GM12878 (cell line): ENCODE data around the gene PPAN. TPM values are rescaled to one million over a fixed set of nuclear protein-coding genes. Genes with fewer than 3 reads are reported as not detected.

Experiments
- ATAC-seq: fragments of 200-7000 bp; cut with Tn5 transposase; 3 replicates; pipeline ENCODE4 v1.9.1; 2020; ENCODE audit warnings: mild to moderate bottlenecking, moderate library complexity
- BruUV-seq: library from RNA; stranded (reverse); fragments of 400-500 nt; replicated peaks from 2 replicates; lab custom pipeline; 2021; lab: Mats Ljungman, UMichigan
- CTCF ChIA-PET: fragments of 300-600 bp; sonication (Branson Sonifier 250); formaldehyde crosslinking; extraction: SDS; loops from one replicate; lab custom pipeline; 2021; ENCODE audit warnings: inconsistent platforms; lab: Yijun Ruan, JAX
- POLR2A ChIA-PET: fragments of 350-600 bp; formaldehyde crosslinking; extraction: SDS; loops from one replicate; lab custom pipeline; 2021; ENCODE audit warnings: inconsistent platforms; lab: Charles Lee
- RAD21 ChIA-PET: fragments of 300-600 bp; sonication (Branson Sonifier 250); formaldehyde crosslinking; loops from one replicate; lab custom pipeline; 2023; ENCODE audit warnings: antibody characterized with exemption; ENCODE audit not compliant: unreplicated experiment; lab: Charles Lee
- SMC1A ChIA-PET: fragments of 300-600 bp; sonication (Branson Sonifier 250); formaldehyde crosslinking; loops from one replicate; lab custom pipeline; 2023; ENCODE audit not compliant: unreplicated experiment, uncharacterized antibody; lab: Charles Lee
- DNase-seq: peaks from one replicate; pipeline ENCODE4 v3.0.0-alpha.2; 2011; ENCODE audit warnings: low read depth, low spot score
- FAIRE-seq: peaks from 3 replicates; lab custom pipeline; 2011; peaks lifted over from hg19 to GRCh38; lab: Jason Lieb, UNC
- H2AFZ ChIP-seq: 2 replicates; pipeline ENCODE4 v1.6.0; 2011; ENCODE audit warnings: low read depth, low read length, control low read depth; ENCODE audit not compliant: control insufficient read depth
- H3K27ac ChIP-seq: 2 replicates; pipeline ENCODE4 v1.5.1; 2011; ENCODE audit warnings: control low read depth; ENCODE audit not compliant: control insufficient read depth, insufficient read depth
- H3K27me3 ChIP-seq, 2 experiments: replicated peaks in 1 of 2; 2 replicates each; pipeline versions ENCODE4 v1.6.0 to v1.6.1; 2011; ENCODE audit warnings: low read length in 1 of 2; ENCODE audit not compliant: control insufficient read depth in 2 of 2, insufficient read depth in 2 of 2
- H3K36me3 ChIP-seq, 2 experiments: 2 replicates each; pipeline ENCODE4 v1.5.1; 2011; ENCODE audit warnings: low read length in 1 of 2; ENCODE audit not compliant: control insufficient read depth in 2 of 2, insufficient read depth in 2 of 2
- H3K4me1 ChIP-seq: 2 replicates; pipeline ENCODE4 v1.6.1; 2011; ENCODE audit warnings: mild to moderate bottlenecking, low read length, moderate library complexity, mixed read lengths; ENCODE audit not compliant: control insufficient read depth, insufficient read depth
- H3K4me2 ChIP-seq: 2 replicates; pipeline ENCODE4 v1.6.0; 2011; ENCODE audit warnings: control low read depth; ENCODE audit not compliant: control insufficient read depth, insufficient read depth
- H3K4me3 ChIP-seq: fragments of 200-600 bp; sonication (generic); 2 replicates; pipeline ENCODE4 v1.5.1; 2016
- H3K79me2 ChIP-seq: 2 replicates; pipeline ENCODE4 v1.6.0; 2011; ENCODE audit warnings: low read length; ENCODE audit not compliant: control insufficient read depth, insufficient read depth
- H3K9ac ChIP-seq: 2 replicates; pipeline ENCODE4 v1.8.0; 2011; ENCODE audit warnings: low read length, control low read depth, mixed read lengths; ENCODE audit not compliant: control insufficient read depth, insufficient read depth
- H3K9me3 ChIP-seq: replicated peaks from 3 replicates; pipeline ENCODE4 v1.5.1; 2011; ENCODE audit warnings: mild to moderate bottlenecking, low read length; ENCODE audit not compliant: control insufficient read depth, insufficient read depth
- H4K20me1 ChIP-seq: 2 replicates; pipeline ENCODE4 v1.6.0; 2011; ENCODE audit not compliant: control insufficient read depth, insufficient read depth
- ATF3 ChIP-seq: IDR thresholded peaks from 2 replicates; pipeline ENCODE4 v1.6.1; 2011; ENCODE audit warnings: low read depth, mild to moderate bottlenecking, low read length, moderate library complexity, borderline replicate concordance; ENCODE audit errors: extremely low read depth
- MLLT1 ChIP-seq: fragments of 450-650 bp; IDR thresholded peaks from 2 replicates; pipeline ENCODE4 v1.6.1; 2016; ENCODE audit warnings: mild to moderate bottlenecking
- POLR2AphosphoS2 ChIP-seq: IDR thresholded peaks from 2 replicates; pipeline ENCODE4 v1.6.1; 2011; ENCODE audit warnings: low read depth, mild to moderate bottlenecking, low read length, improper control_type of control experiment, moderate library complexity
- POLR2AphosphoS5 ChIP-seq: IDR thresholded peaks from 2 replicates; pipeline ENCODE4 v1.6.1; 2011; ENCODE audit warnings: mild to moderate bottlenecking, low read length, inconsistent platforms
- SPI1 ChIP-seq: IDR thresholded peaks from 2 replicates; pipeline ENCODE4 v1.6.1; 2011; ENCODE audit warnings: low read depth, mild to moderate bottlenecking, low read length, moderate library complexity, borderline replicate concordance; ENCODE audit not compliant: insufficient read depth
- YY1 ChIP-seq: IDR thresholded peaks from 2 replicates; pipeline ENCODE4 v1.6.1; 2011; ENCODE audit warnings: low read depth, mild to moderate bottlenecking, low read length
- ZNF24 ChIP-seq: fragments of 450-650 bp; IDR thresholded peaks from 2 replicates; pipeline ENCODE4 v1.6.1; 2017; ENCODE audit warnings: antibody characterized with exemption, mild to moderate bottlenecking
- WGBS: methylation state at CpG from one replicate; pipeline ENCODE4 v1.1.6; 2016; ENCODE audit warnings: low lambda C conversion rate; ENCODE audit not compliant: insufficient replicate concordance, insufficient coverage; ENCODE audit errors: missing lambda C conversion rate; 5-methylcytosine and 5-hydroxymethylcytosine counted together
- in situ Hi-C: fragments of 300-500 bp; cut with MboI; formaldehyde crosslinking; loops from 9 replicates; pipeline ENCODE4 v1.14.3; 2018; ENCODE audit warnings: mixed read lengths
- intact Hi-C: fragments of 100-400 bp; cut with micrococcal nuclease; formaldehyde crosslinking; loops from one replicate; pipeline ENCODE4 v1.14.2; 2022; ENCODE audit not compliant: unreplicated experiment
- polyA plus RNA-seq, 11 experiments: library from polyadenylated mRNA; depleted of rRNA in 4 of 11; unstranded in 6 of 11; stranded (reverse) in 5 of 11; fragments of >200 nt; fragmentation: Nextera tagmentation in 4 of 11; fragmentation: Illumina TruSeq in 1 of 11; extraction: Ambion mirVana in 4 of 11; extraction: Trizol in 1 of 11; gene quantifications; 1 replicate in 1 of 11; 2 replicates in 10 of 11; pipeline versions ENCODE4 v1.2.1 to v1.2.3, GENCODE V29; 2011 to 2016; ENCODE audit warnings: inconsistent platforms in 2 of 11, missing spikeins in 2 of 11, low read depth in 1 of 11
- total RNA-seq, 4 experiments: library from RNA; depleted of rRNA in 3 of 4; stranded (reverse); fragments of >200 nt in 3 of 4; fragmentation: Illumina TruSeq in 1 of 4; extraction: Trizol in 1 of 4; gene quantifications; 2 replicates each; pipeline versions ENCODE4 v1.2.1 to v1.2.3, GENCODE V29; 2013 to 2021

Gene PPAN
- total and polyA plus RNA-seq, 10 of the 15 experiments (the other 5 are each of a cell fraction or from before 2014, with no cell fraction given) = 2.1 to 171 (median 108) TPM

GRCh38 chr19:10087296-10088061, 18.7 kb upstream of the PPAN start:
- ChIA-PET SMC1A (no interaction called here), POLR2A (interaction anchor here (1.5 kb wide), 1 partner anchor 8 kb away, joined by 5 read pairs; no protein-coding TSS in a partner anchor), CTCF (no interaction called here), RAD21 (no interaction called here)
- Histone ChIP-seq H3K27ac (peak overlapping the region; percentile 95), H3K4me2 (peak overlapping the region; percentile 86), H4K20me1 (no peaks in the 10 kb centered on the region), H3K36me3 (peaks cover 11 to 15% of the 10 kb centered on the region in 2 experiments), H3K27me3 (no peaks in the 10 kb centered on the region), H3K9ac (peak overlapping the region; percentile 98), H3K4me1 (peaks cover 9% of the 10 kb centered on the region; the same call in 1 of the 2 replicates), H2AFZ (no peak overlapping the region), H3K4me3 (peak overlapping the region; percentile 86), H3K9me3 (no peaks in the 10 kb centered on the region; the same call in 2 of the 3 replicates), H3K79me2 (peaks cover 18% of the 10 kb centered on the region)
- TF ChIP-seq ATF3 (no peak), ZNF24 (peak; percentile 96), SPI1 (no peak), MLLT1 (no peak), POLR2AphosphoS2 (no peak; the same call in 1 of the 2 replicates), YY1 (peak; percentile 4; the same call in 1 of the 2 replicates), POLR2AphosphoS5 (0 out of 2 replicates have a peak, but pooled peaks have one; percentile 3)
- 83% methylated on average over 18 of the region's 18 CpGs for WGBS
- intact Hi-C loops (no loop called here), in situ Hi-C loops (no loop called here)
- no peak for ATAC-seq
- BruUV-seq = no TSS peak
- DNase-seq = no peak
- FAIRE-seq = no peak
